Progenitor cell of endocrine pancreas (in vitro differentiated cells): ENCODE measurements around the gene HSF5. TPM values are rescaled to one million over a fixed set of nuclear protein-coding genes. Genes with fewer than 3 reads are reported as not detected.
"Not testable (repeated sequence)": the region's sequence is repeated elsewhere in the genome, so short reads cannot be mapped to it uniquely, and the experiment has no call there.

Experiments
- DNase-seq: peaks from one replicate; pipeline ENCODE4 v3.0.0; 2021; ENCODE audit warnings: low spot score; ENCODE audit not compliant: unreplicated experiment
- H3K27ac Mint-ChIP-seq: 2 replicates; pipeline ENCODE4 v1.8.0; 2021; ENCODE audit warnings: mild to moderate bottlenecking, moderate library complexity, mixed read lengths
- H3K27me3 Mint-ChIP-seq: 2 replicates; pipeline ENCODE4 v1.8.0; 2021; ENCODE audit warnings: mixed read lengths
- H3K36me3 Mint-ChIP-seq: 2 replicates; pipeline ENCODE4 v1.8.0; 2022; ENCODE audit warnings: mixed read lengths; ENCODE audit not compliant: insufficient read depth
- H3K4me1 Mint-ChIP-seq: 2 replicates; pipeline ENCODE4 v1.8.0; 2021; ENCODE audit warnings: low read depth, mixed read lengths
- H3K4me3 Mint-ChIP-seq: 2 replicates; pipeline ENCODE4 v1.8.0; 2021; ENCODE audit warnings: low read depth, mild to moderate bottlenecking, moderate library complexity, mixed read lengths
- H3K9me3 Mint-ChIP-seq: 2 replicates; pipeline ENCODE4 v1.8.0; 2021; ENCODE audit warnings: low read depth, mixed read lengths
- CTCF ChIP-seq: fragments of 200-600 bp; sonication (generic); IDR thresholded peaks from one replicate; pipeline ENCODE4 v1.5.0; 2021; ENCODE audit warnings: antibody characterized with exemption, mild to moderate bottlenecking; ENCODE audit not compliant: unreplicated experiment
- total RNA-seq: library from RNA; stranded (reverse); gene quantifications from 2 replicates; pipeline ENCODE4 v1.2.1, GENCODE V29; 2021

The HSF5 gene
- total RNA-seq, 1 donor from 2014 or later = 0.12 TPM

GRCh38 chr17:58503866-58504265, 15.7 kb upstream of the HSF5 start:
- Mint-ChIP-seq H3K4me3 (no peak overlapping the region), H3K4me1 (no peaks in the 10 kb centered on the region), H3K27ac (no peak overlapping the region), H3K9me3 (no peaks in the 10 kb centered on the region), H3K27me3 (no peaks in the 10 kb centered on the region), H3K36me3 (peaks cover 26% of the 10 kb centered on the region)
- DNase-seq = no peak
- TF ChIP-seq CTCF = no peak

- not testable (repeated sequence) for H3K9me3 Mint-ChIP-seq, DNase-seq, H3K27me3 Mint-ChIP-seq, H3K4me1 Mint-ChIP-seq, H3K27ac Mint-ChIP-seq, H3K4me3 Mint-ChIP-seq
- peaks cover 30% of the 10 kb centered on the region for H3K36me3 Mint-ChIP-seq
Observed at GRCh38 chr17:58503134-58503533, 14.9 kb upstream of the HSF5 start.

GRCh38 chr17:58501451-58501850, 13.2 kb upstream of the HSF5 start:
- no peak overlapping the region for H3K27ac Mint-ChIP-seq
- no peak overlapping the region for H3K4me3 Mint-ChIP-seq
- TF ChIP-seq CTCF = no peak
- H3K9me3 Mint-ChIP-seq = no peaks in the 10 kb centered on the region
- DNase-seq = no peak
- H3K27me3 Mint-ChIP-seq = no peaks in the 10 kb centered on the region
- peaks cover 28% of the 10 kb centered on the region for H3K36me3 Mint-ChIP-seq
- H3K4me1 Mint-ChIP-seq = no peaks in the 10 kb centered on the region

GRCh38 chr17:58498177-58498828, 10.1 kb upstream of the HSF5 start:
- no peak for TF ChIP-seq CTCF
- no peaks in the 10 kb centered on the region for H3K27me3 Mint-ChIP-seq
- H3K27ac Mint-ChIP-seq = no peak overlapping the region
- H3K4me1 Mint-ChIP-seq = no peaks in the 10 kb centered on the region
- H3K4me3 Mint-ChIP-seq = no peak overlapping the region
- no peak for DNase-seq
- peaks cover 28% of the 10 kb centered on the region for H3K36me3 Mint-ChIP-seq
- H3K9me3 Mint-ChIP-seq = no peaks in the 10 kb centered on the region

- no peak for DNase-seq
- Mint-ChIP-seq H3K9me3 (no peaks in the 10 kb centered on the region), H3K27ac (no peak overlapping the region), H3K4me1 (no peaks in the 10 kb centered on the region), H3K4me3 (no peak overlapping the region), H3K36me3 (peaks cover 37% of the 10 kb centered on the region), H3K27me3 (no peaks in the 10 kb centered on the region)
- TF ChIP-seq CTCF = no peak
Observed at GRCh38 chr17:58493506-58493905, 5.3 kb upstream of the HSF5 start.
